NCI-H524 (cell line): Measurements from ENCODE around the gene CADM2.
"Not testable (repeated sequence)": the region's sequence is repeated elsewhere in the genome, so short reads cannot be mapped to it uniquely, and the experiment has no call there.

Experiments used
- DNase-seq, 2 experiments: peaks; one replicate each; lab custom pipeline; 2025; lab: John Stamatoyannopoulos, UW

The CADM2 gene

GRCh38 chr3:85077018-85077417, 118.2 kb downstream of the CADM2 start:
- no peak for DNase-seq

GRCh38 chr3:85081191-85081906, 122.6 kb downstream of the CADM2 start:
- DNase-seq: no peak

GRCh38 chr3:85090495-85090894, 131.7 kb downstream of the CADM2 start:
- no peak for DNase-seq

- no peak for DNase-seq
Measured at GRCh38 chr3:85100316-85100715, 141.5 kb downstream of the CADM2 start.

- DNase-seq: no peak
Measured at GRCh38 chr3:85102781-85103180, 144.0 kb downstream of the CADM2 start.

- DNase-seq: no peak
Measured at GRCh38 chr3:85110393-85110792, 151.6 kb downstream of the CADM2 start.

GRCh38 chr3:85120879-85121278, 162.1 kb downstream of the CADM2 start:
- DNase-seq: peak in 1 of 2 experiments; percentile 55

- DNase-seq: not testable (repeated sequence)
Measured at GRCh38 chr3:85132864-85133263, 174.1 kb downstream of the CADM2 start.

- DNase-seq: not testable (repeated sequence)
Measured at GRCh38 chr3:85133691-85134420, 175.1 kb downstream of the CADM2 start.

GRCh38 chr3:85142626-85143025, 183.8 kb downstream of the CADM2 start:
- no peak for DNase-seq

- DNase-seq: peak; percentile 29 to 77
Measured at GRCh38 chr3:85148036-85148435, 189.2 kb downstream of the CADM2 start.

- DNase-seq: no peak
Measured at GRCh38 chr3:85151555-85151954, 192.8 kb downstream of the CADM2 start.

GRCh38 chr3:85153279-85153678, 194.5 kb downstream of the CADM2 start:
- DNase-seq: not testable (repeated sequence)

- DNase-seq: no peak
Measured at GRCh38 chr3:85159376-85159775, 200.6 kb downstream of the CADM2 start.

GRCh38 chr3:85161544-85161943, 202.8 kb downstream of the CADM2 start:
- DNase-seq: no peak

GRCh38 chr3:85162905-85163304, 204.1 kb downstream of the CADM2 start:
- DNase-seq: no peak

- DNase-seq: no peak
Measured at GRCh38 chr3:85164436-85164835, 205.6 kb downstream of the CADM2 start.

GRCh38 chr3:85167576-85167975, 208.8 kb downstream of the CADM2 start:
- DNase-seq: no peak

GRCh38 chr3:85170646-85171045, 211.9 kb downstream of the CADM2 start:
- DNase-seq: no peak

GRCh38 chr3:85171976-85172375, 213.2 kb downstream of the CADM2 start:
- no peak for DNase-seq

- no peak for DNase-seq
Measured at GRCh38 chr3:85176799-85177198, 218.0 kb downstream of the CADM2 start.

- DNase-seq: peak in 1 of 2 experiments; percentile 51
Measured at GRCh38 chr3:85182975-85183752, 224.4 kb downstream of the CADM2 start.

- no peak for DNase-seq
Measured at GRCh38 chr3:85185495-85185894, 226.7 kb downstream of the CADM2 start.
